ENCODE results near the gene OGFOD3. TPM values are rescaled to one million over a fixed set of nuclear protein-coding genes. Genes with fewer than 3 reads are reported as not detected.
"Not testable (repeated sequence)": the region's sequence is repeated elsewhere in the genome, so short reads cannot be mapped to it uniquely, and the experiment has no call there.

The OGFOD3 gene
- total RNA-seq, 1 donor: 25.3 TPM

DNA sequence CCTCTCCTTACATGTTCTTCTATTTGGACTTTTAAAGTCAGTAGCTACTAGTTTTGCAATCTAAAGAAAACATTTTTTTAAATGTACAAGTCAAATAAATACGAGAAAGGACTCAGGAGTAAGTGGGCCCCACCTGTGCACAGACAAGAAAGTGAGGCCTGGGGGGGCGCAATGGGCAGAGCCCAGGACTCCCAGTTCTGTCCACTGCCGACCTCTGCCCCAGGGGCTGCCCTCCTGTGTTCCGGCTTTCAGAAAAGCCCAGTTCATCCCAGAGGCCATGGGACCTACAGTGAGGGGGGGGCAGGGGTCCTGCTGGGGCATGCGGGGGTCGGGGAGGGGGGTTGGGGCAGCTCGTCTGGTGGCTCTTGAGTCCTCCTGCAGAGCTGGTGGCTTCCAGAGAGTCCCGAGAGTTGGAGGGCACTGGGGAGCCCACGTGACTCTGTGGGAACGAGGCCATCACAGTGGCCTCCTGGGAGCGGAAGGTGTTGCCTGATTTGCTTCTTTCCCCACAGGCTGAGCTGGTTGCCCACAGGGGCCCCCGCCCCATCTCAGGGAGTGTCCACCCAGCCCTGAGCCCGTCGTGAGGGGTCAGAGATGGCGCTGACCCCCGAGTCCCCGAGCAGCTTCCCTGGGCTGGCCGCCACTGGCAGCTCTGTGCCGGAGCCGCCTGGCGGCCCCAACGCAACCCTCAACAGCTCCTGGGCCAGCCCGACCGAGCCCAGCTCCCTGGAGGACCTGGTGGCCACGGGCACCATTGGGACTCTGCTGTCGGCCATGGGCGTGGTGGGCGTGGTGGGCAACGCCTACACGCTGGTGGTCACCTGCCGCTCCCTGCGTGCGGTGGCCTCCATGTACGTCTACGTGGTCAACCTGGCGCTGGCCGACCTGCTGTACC lies 44.4 kb downstream of the OGFOD3 start:
- Histone ChIP-seq H3K27ac (ENCODE audit: low read depth, low read length) (no peak overlapping the region), H3K4me2 (ENCODE audit: insufficient read depth, low read length) (no peak overlapping the region), H3K9me3 (ENCODE audit: low read depth, low read length) (no peaks in the 10 kb centered on the region), H3K4me1 (ENCODE audit: insufficient read depth, low read length) (no peaks in the 10 kb centered on the region), H3K36me3 (ENCODE audit: insufficient read depth, low read length) (no peaks in the 10 kb centered on the region), H3K27me3 (ENCODE audit: insufficient read depth, low read length) (peaks cover 71% of the 10 kb centered on the region), H3K79me2 (ENCODE audit: insufficient read depth, low read length) (no peaks in the 10 kb centered on the region), H2AFZ (ENCODE audit: low read length) (no peak overlapping the region), H4K20me1 (ENCODE audit: insufficient read depth, low read length) (no peaks in the 10 kb centered on the region), H3K4me3 (ENCODE audit: insufficient read depth, low read length) (no peak overlapping the region)
- peak; percentile 70 for DNase-seq (ENCODE audit: insufficient read length, low spot score, missing footprints)
- TF ChIP-seq, protein P1, sequence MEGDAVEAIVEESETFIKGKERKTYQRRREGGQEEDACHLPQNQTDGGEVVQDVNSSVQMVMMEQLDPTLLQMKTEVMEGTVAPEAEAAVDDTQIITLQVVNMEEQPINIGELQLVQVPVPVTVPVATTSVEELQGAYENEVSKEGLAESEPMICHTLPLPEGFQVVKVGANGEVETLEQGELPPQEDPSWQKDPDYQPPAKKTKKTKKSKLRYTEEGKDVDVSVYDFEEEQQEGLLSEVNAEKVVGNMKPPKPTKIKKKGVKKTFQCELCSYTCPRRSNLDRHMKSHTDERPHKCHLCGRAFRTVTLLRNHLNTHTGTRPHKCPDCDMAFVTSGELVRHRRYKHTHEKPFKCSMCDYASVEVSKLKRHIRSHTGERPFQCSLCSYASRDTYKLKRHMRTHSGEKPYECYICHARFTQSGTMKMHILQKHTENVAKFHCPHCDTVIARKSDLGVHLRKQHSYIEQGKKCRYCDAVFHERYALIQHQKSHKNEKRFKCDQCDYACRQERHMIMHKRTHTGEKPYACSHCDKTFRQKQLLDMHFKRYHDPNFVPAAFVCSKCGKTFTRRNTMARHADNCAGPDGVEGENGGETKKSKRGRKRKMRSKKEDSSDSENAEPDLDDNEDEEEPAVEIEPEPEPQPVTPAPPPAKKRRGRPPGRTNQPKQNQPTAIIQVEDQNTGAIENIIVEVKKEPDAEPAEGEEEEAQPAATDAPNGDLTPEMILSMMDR (IDR thresholded peaks at IDR 0.05; ENCODE audit: extremely low read depth, low read depth, low read length): no peak

DNA sequence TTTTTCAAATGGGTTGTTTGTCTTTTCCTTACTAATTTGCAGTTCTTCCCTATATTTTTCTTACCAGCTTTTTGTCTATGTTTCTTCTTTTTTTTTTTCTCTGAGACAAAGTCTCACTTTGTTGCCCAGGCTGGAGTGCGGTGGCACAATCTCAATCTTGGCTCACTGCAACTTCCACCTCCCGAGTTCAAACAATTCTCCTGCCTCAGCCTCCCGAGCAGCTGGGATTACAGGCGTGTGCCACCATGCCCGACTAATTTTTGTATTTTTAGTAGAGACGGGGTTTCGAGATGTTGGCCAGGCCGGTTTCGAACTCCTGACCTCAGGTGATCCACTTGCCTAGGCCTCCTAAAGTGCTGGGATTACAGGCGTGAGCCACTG lies 45.3 kb downstream of the OGFOD3 start:
- H3K27me3 ChIP-seq (ENCODE audit: insufficient read depth, low read length): peaks cover 63% of the 10 kb centered on the region
- not testable (repeated sequence) for H2AFZ ChIP-seq (ENCODE audit: low read length); H3K36me3 ChIP-seq (ENCODE audit: insufficient read depth, low read length); H3K79me2 ChIP-seq (ENCODE audit: insufficient read depth, low read length); H3K4me3 ChIP-seq (ENCODE audit: insufficient read depth, low read length); H3K4me1 ChIP-seq (ENCODE audit: insufficient read depth, low read length); DNase-seq (ENCODE audit: insufficient read length, low spot score, missing footprints); H3K9me3 ChIP-seq (ENCODE audit: low read depth, low read length); H3K27ac ChIP-seq (ENCODE audit: low read depth, low read length); H3K4me2 ChIP-seq (ENCODE audit: insufficient read depth, low read length); H4K20me1 ChIP-seq (ENCODE audit: insufficient read depth, low read length)

DNA sequence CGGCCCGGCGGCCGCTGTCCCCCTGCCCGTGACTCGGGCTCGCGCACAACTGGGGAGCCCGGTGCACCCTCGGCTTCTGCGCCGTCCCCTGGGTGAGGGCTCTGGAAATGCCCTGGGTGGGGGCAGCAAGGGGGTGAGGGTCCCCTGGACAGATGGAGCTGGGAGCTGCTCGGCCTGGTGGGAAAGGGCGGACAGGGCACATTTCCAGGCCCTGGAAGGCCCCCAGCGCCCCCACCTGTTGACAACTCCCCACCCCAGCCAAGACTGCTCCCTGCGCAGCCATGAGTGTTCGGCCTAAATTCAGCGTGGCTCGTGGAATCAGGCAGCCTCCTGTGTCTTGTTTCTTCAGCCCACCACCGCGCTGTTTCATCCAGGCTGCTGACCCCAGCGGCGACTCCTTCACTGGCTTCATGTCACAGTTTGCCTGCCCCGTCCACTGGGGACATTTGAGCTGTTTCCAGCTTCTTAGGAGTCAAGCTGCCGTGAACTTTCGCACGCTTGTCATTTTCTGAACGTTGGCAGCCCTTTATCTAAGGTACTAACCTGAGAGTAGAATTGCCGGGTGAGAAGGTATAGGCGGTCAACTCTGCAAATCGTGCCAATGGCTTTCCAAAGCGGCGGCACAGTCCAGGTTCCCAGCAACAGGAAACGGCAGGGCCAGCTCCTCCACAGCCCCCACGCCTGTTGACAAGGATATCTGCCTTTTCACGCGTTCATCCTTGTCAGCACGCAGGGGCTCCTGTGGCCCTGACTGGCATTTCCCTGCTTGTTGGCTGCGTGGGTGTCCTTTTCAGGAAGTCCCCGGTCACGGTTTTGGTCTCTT lies 45.9 kb downstream of the OGFOD3 start:
- H4K20me1 ChIP-seq (ENCODE audit: insufficient read depth, low read length): no peaks in the 10 kb centered on the region
- H3K4me1 ChIP-seq (ENCODE audit: insufficient read depth, low read length): no peaks in the 10 kb centered on the region
- TF ChIP-seq, protein P1 (IDR thresholded peaks at IDR 0.05; ENCODE audit: extremely low read depth, low read depth, low read length): no peak
- no peak overlapping the region for H3K4me2 ChIP-seq (ENCODE audit: insufficient read depth, low read length)
- no peak overlapping the region for H3K4me3 ChIP-seq (ENCODE audit: insufficient read depth, low read length)
- no peak overlapping the region for H3K27ac ChIP-seq (ENCODE audit: low read depth, low read length)
- H3K79me2 ChIP-seq (ENCODE audit: insufficient read depth, low read length): no peaks in the 10 kb centered on the region
- DNase-seq (ENCODE audit: insufficient read length, low spot score, missing footprints): peak; percentile 89
- H3K27me3 ChIP-seq (ENCODE audit: insufficient read depth, low read length): peaks cover 63% of the 10 kb centered on the region
- no peaks in the 10 kb centered on the region for H3K9me3 ChIP-seq (ENCODE audit: low read depth, low read length)
- H2AFZ ChIP-seq (ENCODE audit: low read length): no peak overlapping the region
- H3K36me3 ChIP-seq (ENCODE audit: insufficient read depth, low read length): no peaks in the 10 kb centered on the region

DNA sequence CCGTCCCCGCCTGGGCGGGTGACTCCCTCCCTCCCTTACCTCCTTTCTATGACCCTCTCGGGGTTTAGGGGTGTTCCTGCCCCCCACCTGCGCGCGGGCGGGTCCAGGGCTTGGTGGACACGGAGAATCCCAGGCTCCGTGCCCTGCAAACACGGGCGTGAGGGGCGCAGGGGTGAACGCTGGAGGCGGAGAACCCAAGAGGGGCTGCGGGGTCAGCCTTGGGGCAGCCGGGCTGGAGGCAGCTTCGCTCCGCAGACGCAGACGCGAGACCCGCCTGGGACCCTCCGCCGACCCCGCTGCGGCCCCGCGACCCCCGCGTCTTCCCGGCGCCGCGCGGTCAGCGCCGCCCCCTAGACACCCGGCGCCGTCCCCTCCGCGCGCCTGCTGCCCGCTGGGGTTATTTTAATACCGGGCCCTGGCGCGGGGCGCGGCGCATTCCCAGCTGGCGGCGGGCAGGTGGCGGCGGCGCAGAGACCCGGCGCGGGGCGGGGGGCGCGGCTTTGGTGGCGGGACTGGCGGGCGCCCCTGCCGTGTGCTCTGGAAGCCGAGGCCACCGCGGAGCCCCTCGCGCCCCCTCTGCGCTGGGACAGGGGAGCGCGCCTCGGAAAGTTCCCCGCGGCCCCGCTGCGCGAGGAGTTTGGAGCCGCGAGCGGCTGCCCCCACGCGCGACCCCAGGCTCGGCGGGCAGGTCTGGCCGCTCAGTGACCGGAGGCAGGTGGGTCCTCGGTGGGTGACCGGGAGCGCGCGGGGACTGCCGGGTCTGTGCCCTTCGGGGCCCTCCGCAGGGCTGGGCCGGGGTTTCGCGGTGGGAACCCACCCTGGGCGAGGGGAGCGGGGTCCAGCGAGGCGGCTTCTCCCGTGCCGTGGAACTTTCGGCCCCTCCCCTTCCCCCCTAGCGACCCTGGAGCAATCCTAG lies 46.8 kb downstream of the OGFOD3 start, which contains the start of gene UTS2R:
UTS2R (plus strand) TSS at position 433 of the 916 bp plus-strand sequence. CDS start 2,560 bp downstream, outside the sequence.
- Histone ChIP-seq H3K4me2 (ENCODE audit: insufficient read depth, low read length) (peak within 1 kb of the TSS; percentile 78), H3K27ac (ENCODE audit: low read depth, low read length) (no peak within 1 kb of the TSS), H3K79me2 (ENCODE audit: insufficient read depth, low read length) (no peaks in the 10 kb centered on the region), H3K4me1 (ENCODE audit: insufficient read depth, low read length) (no peaks in the 10 kb centered on the region), H4K20me1 (ENCODE audit: insufficient read depth, low read length) (no peaks in the 10 kb centered on the region), H3K27me3 (ENCODE audit: insufficient read depth, low read length) (peaks cover 69% of the 10 kb centered on the region), H3K9me3 (ENCODE audit: low read depth, low read length) (no peaks in the 10 kb centered on the region), H2AFZ (ENCODE audit: low read length) (peak within 1 kb of the TSS; percentile 65), H3K4me3 (ENCODE audit: insufficient read depth, low read length) (peak within 1 kb of the TSS; percentile 63), H3K36me3 (ENCODE audit: insufficient read depth, low read length) (no peaks in the 10 kb centered on the region)
- TF ChIP-seq, protein P1 (IDR thresholded peaks at IDR 0.05; ENCODE audit: extremely low read depth, low read depth, low read length): no peak
- DNase-seq (ENCODE audit: insufficient read length, low spot score, missing footprints): peak; percentile 74

All from osteoblast (primary cell).